Measurements from ENCODE around the gene NHERF2.

Gene NHERF2

GRCh38 chr16:1991135-1991551, 35.6 kb upstream of the NHERF2 start:
- DNase-seq: peak; percentile 48

- no peak for DNase-seq
Observed at GRCh38 chr16:1991588-1991947, 35.1 kb upstream of the NHERF2 start.

- DNase-seq: peak; percentile 96
Observed at GRCh38 chr16:1991948-1992703, 34.6 kb upstream of the NHERF2 start.

- no peak for DNase-seq
Observed at GRCh38 chr16:1992704-1993317, 33.9 kb upstream of the NHERF2 start.

GRCh38 chr16:1993731-1994131, 33.0 kb upstream of the NHERF2 start:
- no peak for DNase-seq

- no peak for DNase-seq
Observed at GRCh38 chr16:1997494-1998359, 29.0 kb upstream of the NHERF2 start.

GRCh38 chr16:1998360-1998835, 28.3 kb upstream of the NHERF2 start:
- DNase-seq: no peak

GRCh38 chr16:1998852-1999801, 27.6 kb upstream of the NHERF2 start:
- DNase-seq: no peak

GRCh38 chr16:1999866-2000514, 26.7 kb upstream of the NHERF2 start:
- no peak for DNase-seq

GRCh38 chr16:2001035-2001434, 25.7 kb upstream of the NHERF2 start:
- DNase-seq: no peak

GRCh38 chr16:2001456-2002355, 25.0 kb upstream of the NHERF2 start:
- DNase-seq: no peak

GRCh38 chr16:2002406-2003230, 24.1 kb upstream of the NHERF2 start:
- no peak for DNase-seq

- DNase-seq: no peak
Observed at GRCh38 chr16:2003231-2003826, 23.4 kb upstream of the NHERF2 start.

GRCh38 chr16:2003827-2004641, 22.7 kb upstream of the NHERF2 start:
- DNase-seq: peak; percentile 89

- no peak for DNase-seq
Observed at GRCh38 chr16:2004795-2005517, 21.7 kb upstream of the NHERF2 start.

GRCh38 chr16:2005646-2006045, 21.1 kb upstream of the NHERF2 start:
- DNase-seq: no peak

- no peak for DNase-seq
Observed at GRCh38 chr16:2006317-2006716, 20.4 kb upstream of the NHERF2 start.
